Hepatic stellate cell (primary cell): ENCODE measurements around the gene E2F7.

ENCODE experiments used
- DNase-seq: peaks from one replicate; pipeline ENCODE4 v3.0.0; 2011; ENCODE audit warnings: low spot score

E2F7 gene

GRCh38 chr12:77062846-77063461 is 2.4 kb downstream of the E2F7 start:
- peak; percentile 74 for DNase-seq

- DNase-seq = no peak
These were observed 3.0 kb downstream of the E2F7 start for GRCh38 chr12:77062396-77062795.

GRCh38 chr12:77060883-77061240 is 4.5 kb downstream of the E2F7 start:
- DNase-seq = no peak

GRCh38 chr12:77060136-77060882 is 5.1 kb downstream of the E2F7 start:
- no peak for DNase-seq

- DNase-seq = no peak
These were observed 6.6 kb downstream of the E2F7 start for GRCh38 chr12:77058740-77059139.

- no peak for DNase-seq
These were observed 10.5 kb downstream of the E2F7 start for GRCh38 chr12:77054851-77055250.

- DNase-seq = no peak
These were observed 12.1 kb downstream of the E2F7 start for GRCh38 chr12:77053259-77053658.

- DNase-seq = no peak
These were observed 15.5 kb downstream of the E2F7 start for GRCh38 chr12:77049767-77050353.

- no peak for DNase-seq
These were observed 17.8 kb downstream of the E2F7 start for GRCh38 chr12:77047341-77048109.

GRCh38 chr12:77046468-77046867 is 18.9 kb downstream of the E2F7 start:
- no peak for DNase-seq

- DNase-seq = no peak
These were observed 20.2 kb downstream of the E2F7 start for GRCh38 chr12:77045183-77045582.

- DNase-seq = no peak
These were observed 20.6 kb downstream of the E2F7 start for GRCh38 chr12:77044721-77045120.

GRCh38 chr12:77042833-77043232 is 22.5 kb downstream of the E2F7 start:
- no peak for DNase-seq

GRCh38 chr12:77040231-77040630 is 25.1 kb downstream of the E2F7 start:
- DNase-seq = no peak

- DNase-seq = no peak
These were observed 30.1 kb downstream of the E2F7 start for GRCh38 chr12:77035226-77035625.

GRCh38 chr12:77033658-77034536 is 31.5 kb downstream of the E2F7 start:
- DNase-seq = no peak

GRCh38 chr12:77032406-77032805 is 33.0 kb downstream of the E2F7 start:
- DNase-seq = no peak

GRCh38 chr12:77031745-77032144 is 33.6 kb downstream of the E2F7 start:
- no peak for DNase-seq

- DNase-seq = no peak
These were observed 39.5 kb downstream of the E2F7 start for GRCh38 chr12:77025782-77026314.

- no peak for DNase-seq
These were observed 41.9 kb downstream of the E2F7 start for GRCh38 chr12:77023501-77023900.

- no peak for DNase-seq
These were observed 45.4 kb downstream of the E2F7 start for GRCh38 chr12:77019920-77020319.

GRCh38 chr12:77016606-77017005 is 48.8 kb downstream of the E2F7 start:
- DNase-seq = no peak
